ENCODE data around the gene GPC1.

The GPC1 gene

GRCh38 chr2:240456447-240457222, 21.2 kb downstream of the GPC1 start:
- Histone ChIP-seq H3K4me1 (ENCODE audit: control insufficient read depth in 1 of 2, insufficient read depth in 2 of 2, low read length in 2 of 2) (no peaks in the 10 kb centered on the region), H3K27me3 (ENCODE audit: control insufficient read depth in 1 of 2, insufficient read depth in 2 of 2, low read length in 2 of 2) (peaks cover 34 to 35% of the 10 kb centered on the region in 2 donors), H3K36me3 (ENCODE audit: control insufficient read depth in 1 of 2, insufficient read depth in 2 of 2, low read length in 2 of 2) (no peaks in the 10 kb centered on the region), H3K9ac (ENCODE audit: low read depth in 1 of 2, low read length in 2 of 2) (no peak overlapping the region), H3K9me3 (ENCODE audit: control insufficient read depth in 1 of 2, low read length in 2 of 2) (no peaks in the 10 kb centered on the region), H3K4me3 (ENCODE audit: low read depth in 1 of 2, low read length in 2 of 2) (no peak overlapping the region), H3K27ac (ENCODE audit: low read depth, low read length) (no peak overlapping the region)

GRCh38 chr2:240457223-240458043, 22.0 kb downstream of the GPC1 start:
- H3K9ac ChIP-seq (ENCODE audit: low read depth in 1 of 2, low read length in 2 of 2) = no peak overlapping the region
- H3K4me3 ChIP-seq (ENCODE audit: low read depth in 1 of 2, low read length in 2 of 2) = no peak overlapping the region
- no peaks in the 10 kb centered on the region for H3K4me1 ChIP-seq (ENCODE audit: control insufficient read depth in 1 of 2, insufficient read depth in 2 of 2, low read length in 2 of 2)

GRCh38 chr2:240458044-240458899, 22.8 kb downstream of the GPC1 start:
- no peaks in the 10 kb centered on the region for H3K4me1 ChIP-seq (ENCODE audit: control insufficient read depth in 1 of 2, insufficient read depth in 2 of 2, low read length in 2 of 2)
- H3K27ac ChIP-seq (ENCODE audit: low read depth, low read length) = no peak overlapping the region
- no peaks in the 10 kb centered on the region for H3K36me3 ChIP-seq (ENCODE audit: control insufficient read depth in 1 of 2, insufficient read depth in 2 of 2, low read length in 2 of 2)
- H3K27me3 ChIP-seq (ENCODE audit: control insufficient read depth in 1 of 2, insufficient read depth in 2 of 2, low read length in 2 of 2) = peaks cover 27 to 28% of the 10 kb centered on the region in 2 donors
- H3K9me3 ChIP-seq (ENCODE audit: control insufficient read depth in 1 of 2, low read length in 2 of 2) = no peaks in the 10 kb centered on the region
- no peak overlapping the region for H3K9ac ChIP-seq (ENCODE audit: low read depth in 1 of 2, low read length in 2 of 2)
- no peak overlapping the region for H3K4me3 ChIP-seq (ENCODE audit: low read depth in 1 of 2, low read length in 2 of 2)

More at GRCh38 chr2:240457223-240458043, 22.0 kb downstream of the GPC1 start:
- Histone ChIP-seq H3K27me3 (ENCODE audit: control insufficient read depth in 1 of 2, insufficient read depth in 2 of 2, low read length in 2 of 2) (peaks cover 27 to 28% of the 10 kb centered on the region in 2 donors), H3K9me3 (ENCODE audit: control insufficient read depth in 1 of 2, low read length in 2 of 2) (no peaks in the 10 kb centered on the region), H3K36me3 (ENCODE audit: control insufficient read depth in 1 of 2, insufficient read depth in 2 of 2, low read length in 2 of 2) (no peaks in the 10 kb centered on the region), H3K27ac (ENCODE audit: low read depth, low read length) (no peak overlapping the region)

- no peak overlapping the region for H3K9ac ChIP-seq (ENCODE audit: low read depth in 1 of 2, low read length in 2 of 2)
- H3K4me3 ChIP-seq (ENCODE audit: low read depth in 1 of 2, low read length in 2 of 2) = no peak overlapping the region
- no peaks in the 10 kb centered on the region for H3K4me1 ChIP-seq (ENCODE audit: control insufficient read depth in 1 of 2, insufficient read depth in 2 of 2, low read length in 2 of 2)
- peaks cover 0 to 3% of the 10 kb centered on the region in 2 donors for H3K36me3 ChIP-seq (ENCODE audit: control insufficient read depth in 1 of 2, insufficient read depth in 2 of 2, low read length in 2 of 2)
- H3K27me3 ChIP-seq (ENCODE audit: control insufficient read depth in 1 of 2, insufficient read depth in 2 of 2, low read length in 2 of 2) = peaks cover 26 to 28% of the 10 kb centered on the region in 2 donors
- H3K27ac ChIP-seq (ENCODE audit: low read depth, low read length) = no peak overlapping the region
- no peaks in the 10 kb centered on the region for H3K9me3 ChIP-seq (ENCODE audit: control insufficient read depth in 1 of 2, low read length in 2 of 2)
These were observed 23.5 kb downstream of the GPC1 start for GRCh38 chr2:240458900-240459391.

GRCh38 chr2:240459401-240460252, 24.2 kb downstream of the GPC1 start:
- H3K27ac ChIP-seq (ENCODE audit: low read depth, low read length) = no peak overlapping the region
- H3K4me3 ChIP-seq (ENCODE audit: low read depth in 1 of 2, low read length in 2 of 2) = no peak overlapping the region
- H3K4me1 ChIP-seq (ENCODE audit: control insufficient read depth in 1 of 2, insufficient read depth in 2 of 2, low read length in 2 of 2) = no peaks in the 10 kb centered on the region
- no peak overlapping the region for H3K9ac ChIP-seq (ENCODE audit: low read depth in 1 of 2, low read length in 2 of 2)
- H3K9me3 ChIP-seq (ENCODE audit: control insufficient read depth in 1 of 2, low read length in 2 of 2) = no peaks in the 10 kb centered on the region
- H3K36me3 ChIP-seq (ENCODE audit: control insufficient read depth in 1 of 2, insufficient read depth in 2 of 2, low read length in 2 of 2) = peaks cover 0 to 8% of the 10 kb centered on the region in 2 donors
- peaks cover 19 to 22% of the 10 kb centered on the region in 2 donors for H3K27me3 ChIP-seq (ENCODE audit: control insufficient read depth in 1 of 2, insufficient read depth in 2 of 2, low read length in 2 of 2)

- Histone ChIP-seq H3K4me3 (ENCODE audit: low read depth in 1 of 2, low read length in 2 of 2) (no peak overlapping the region), H3K27ac (ENCODE audit: low read depth, low read length) (no peak overlapping the region), H3K36me3 (ENCODE audit: control insufficient read depth in 1 of 2, insufficient read depth in 2 of 2, low read length in 2 of 2) (peaks cover 0 to 8% of the 10 kb centered on the region in 2 donors), H3K27me3 (ENCODE audit: control insufficient read depth in 1 of 2, insufficient read depth in 2 of 2, low read length in 2 of 2) (peaks cover 13 to 15% of the 10 kb centered on the region in 2 donors), H3K9ac (ENCODE audit: low read depth in 1 of 2, low read length in 2 of 2) (no peak overlapping the region), H3K4me1 (ENCODE audit: control insufficient read depth in 1 of 2, insufficient read depth in 2 of 2, low read length in 2 of 2) (no peaks in the 10 kb centered on the region), H3K9me3 (ENCODE audit: control insufficient read depth in 1 of 2, low read length in 2 of 2) (no peaks in the 10 kb centered on the region)
These were observed 24.8 kb downstream of the GPC1 start for GRCh38 chr2:240460253-240460711.

GRCh38 chr2:240460781-240461431, 25.4 kb downstream of the GPC1 start:
- no peak overlapping the region for H3K27ac ChIP-seq (ENCODE audit: low read depth, low read length)
- peaks cover 10 to 11% of the 10 kb centered on the region in 2 donors for H3K27me3 ChIP-seq (ENCODE audit: control insufficient read depth in 1 of 2, insufficient read depth in 2 of 2, low read length in 2 of 2)
- H3K36me3 ChIP-seq (ENCODE audit: control insufficient read depth in 1 of 2, insufficient read depth in 2 of 2, low read length in 2 of 2) = peaks cover 0 to 8% of the 10 kb centered on the region in 2 donors
- no peak overlapping the region for H3K9ac ChIP-seq (ENCODE audit: low read depth in 1 of 2, low read length in 2 of 2)
- H3K4me1 ChIP-seq (ENCODE audit: control insufficient read depth in 1 of 2, insufficient read depth in 2 of 2, low read length in 2 of 2) = no peaks in the 10 kb centered on the region
- H3K4me3 ChIP-seq (ENCODE audit: low read depth in 1 of 2, low read length in 2 of 2) = no peak overlapping the region
- H3K9me3 ChIP-seq (ENCODE audit: control insufficient read depth in 1 of 2, low read length in 2 of 2) = no peaks in the 10 kb centered on the region

GRCh38 chr2:240461471-240462072, 26.1 kb downstream of the GPC1 start:
- no peak overlapping the region for H3K27ac ChIP-seq (ENCODE audit: low read depth, low read length)
- peaks cover 0 to 8% of the 10 kb centered on the region in 2 donors for H3K36me3 ChIP-seq (ENCODE audit: control insufficient read depth in 1 of 2, insufficient read depth in 2 of 2, low read length in 2 of 2)
- H3K4me1 ChIP-seq (ENCODE audit: control insufficient read depth in 1 of 2, insufficient read depth in 2 of 2, low read length in 2 of 2) = no peaks in the 10 kb centered on the region
- H3K9ac ChIP-seq (ENCODE audit: low read depth in 1 of 2, low read length in 2 of 2) = no peak overlapping the region
- peaks cover 5 to 6% of the 10 kb centered on the region in 2 donors for H3K27me3 ChIP-seq (ENCODE audit: control insufficient read depth in 1 of 2, insufficient read depth in 2 of 2, low read length in 2 of 2)
- H3K4me3 ChIP-seq (ENCODE audit: low read depth in 1 of 2, low read length in 2 of 2) = no peak overlapping the region
- H3K9me3 ChIP-seq (ENCODE audit: control insufficient read depth in 1 of 2, low read length in 2 of 2) = no peaks in the 10 kb centered on the region
